GM23248 (cell line): ENCODE data around the gene SLC10A7.

Experiments
- EZH2 ChIP-seq: fragments of 200-600 bp; sonication (generic); IDR thresholded peaks from 2 replicates; pipeline ENCODE4 v1.6.1; 2018; ENCODE audit warnings: antibody characterized with exemption, mild to moderate bottlenecking; ENCODE audit not compliant: insufficient read depth, poor library complexity, severe bottlenecking
- EZH2phosphoT487 ChIP-seq: fragments of 200-600 bp; sonication (generic); IDR thresholded peaks from 2 replicates; pipeline ENCODE4 v1.6.1; 2018; ENCODE audit warnings: antibody characterized with exemption, moderate library complexity, mild to moderate bottlenecking, low read depth; ENCODE audit not compliant: insufficient read depth

GRCh38 chr4:146470604-146471003, 51.1 kb downstream of the SLC10A7 start:
- TF ChIP-seq EZH2phosphoT487 (no peak), EZH2 (no peak)
